Fibroblast of the aortic adventitia (primary cell): Measurements from ENCODE around the gene NUP98. TPM values are rescaled to one million over a fixed set of nuclear protein-coding genes. Genes with fewer than 3 reads are reported as not detected.

Source experiments
- DNase-seq: peaks from one replicate; pipeline ENCODE4 v3.0.0-alpha.2; 2010; ENCODE audit warnings: low read depth
- H3K4me3 ChIP-seq: 2 replicates; pipeline ENCODE4 v1.5.1; 2011; ENCODE audit warnings: low read depth, mild to moderate bottlenecking, control low read depth, low read length, moderate library complexity
- total RNA-seq: library from RNA; depleted of rRNA; stranded (reverse); fragments of >200 nt; gene quantifications from 2 replicates; pipeline ENCODE4 v1.2.3, GENCODE V29; 2012; ENCODE audit warnings: low replicate concordance
- TF ChIP-seq, protein P1 (sequence below): IDR thresholded peaks from 2 replicates; pipeline ENCODE4 v1.5.1; 2011; ENCODE audit warnings: mild to moderate bottlenecking, low read length, control low read depth, inconsistent platforms; ENCODE audit not compliant: insufficient read depth

Gene NUP98
- total RNA-seq, 1 donor = 123 TPM

DNA sequence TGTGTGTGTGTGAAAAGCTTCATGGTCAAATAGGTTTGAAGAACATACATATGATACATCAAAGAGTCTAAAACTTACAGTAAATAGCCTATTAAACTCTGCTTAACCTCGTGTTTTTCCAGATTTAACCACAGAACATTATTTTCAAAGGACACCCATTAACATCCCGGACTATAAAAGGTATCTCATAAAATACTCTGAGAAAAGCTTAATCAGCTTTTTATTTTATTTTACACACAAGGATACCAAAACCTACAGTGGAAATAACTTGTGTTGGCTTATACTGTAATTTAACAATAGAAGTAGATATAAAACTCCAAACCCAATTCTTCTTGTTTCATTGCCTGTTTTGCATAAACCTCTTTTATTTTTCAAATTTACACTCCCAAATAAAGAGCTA is 76.4 kb downstream of the NUP98 start:
- DNase-seq = no peak
- TF ChIP-seq, protein P1, sequence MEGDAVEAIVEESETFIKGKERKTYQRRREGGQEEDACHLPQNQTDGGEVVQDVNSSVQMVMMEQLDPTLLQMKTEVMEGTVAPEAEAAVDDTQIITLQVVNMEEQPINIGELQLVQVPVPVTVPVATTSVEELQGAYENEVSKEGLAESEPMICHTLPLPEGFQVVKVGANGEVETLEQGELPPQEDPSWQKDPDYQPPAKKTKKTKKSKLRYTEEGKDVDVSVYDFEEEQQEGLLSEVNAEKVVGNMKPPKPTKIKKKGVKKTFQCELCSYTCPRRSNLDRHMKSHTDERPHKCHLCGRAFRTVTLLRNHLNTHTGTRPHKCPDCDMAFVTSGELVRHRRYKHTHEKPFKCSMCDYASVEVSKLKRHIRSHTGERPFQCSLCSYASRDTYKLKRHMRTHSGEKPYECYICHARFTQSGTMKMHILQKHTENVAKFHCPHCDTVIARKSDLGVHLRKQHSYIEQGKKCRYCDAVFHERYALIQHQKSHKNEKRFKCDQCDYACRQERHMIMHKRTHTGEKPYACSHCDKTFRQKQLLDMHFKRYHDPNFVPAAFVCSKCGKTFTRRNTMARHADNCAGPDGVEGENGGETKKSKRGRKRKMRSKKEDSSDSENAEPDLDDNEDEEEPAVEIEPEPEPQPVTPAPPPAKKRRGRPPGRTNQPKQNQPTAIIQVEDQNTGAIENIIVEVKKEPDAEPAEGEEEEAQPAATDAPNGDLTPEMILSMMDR = no peak
- H3K4me3 ChIP-seq = no peak overlapping the region

GRCh38 chr11:3712274-3712673 is 85.1 kb downstream of the NUP98 start:
- no peak for DNase-seq
- no peak overlapping the region for H3K4me3 ChIP-seq
- TF ChIP-seq, protein P1 = no peak

GRCh38 chr11:3710485-3711259 is 86.7 kb downstream of the NUP98 start:
- TF ChIP-seq, protein P1 = no peak
- no peak for DNase-seq
- no peak overlapping the region for H3K4me3 ChIP-seq

- H3K4me3 ChIP-seq = no peak overlapping the region
- peak; percentile 25 for DNase-seq
- TF ChIP-seq, protein P1 = no peak
These were observed 87.4 kb downstream of the NUP98 start for GRCh38 chr11:3709977-3710376.

DNA sequence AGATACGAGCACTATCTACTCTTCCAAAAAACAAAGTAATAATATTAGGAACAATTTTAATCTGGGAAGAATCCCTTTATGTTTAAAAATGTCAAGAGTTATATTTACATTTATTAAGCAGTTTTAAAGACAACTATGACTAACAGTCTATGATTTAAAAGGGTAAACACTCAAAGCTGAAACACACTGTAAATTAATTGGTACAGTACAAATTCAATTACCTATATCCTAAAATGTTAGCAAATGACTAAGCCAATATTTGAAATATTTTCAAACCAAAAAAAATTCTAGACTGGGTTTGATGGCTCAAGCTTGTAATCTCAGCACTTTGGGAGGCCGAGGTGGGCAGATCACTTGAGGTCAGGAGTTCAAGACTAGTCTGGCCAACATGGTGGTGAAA is 90.2 kb downstream of the NUP98 start:
- no peak overlapping the region for H3K4me3 ChIP-seq
- no peak for DNase-seq
- TF ChIP-seq, protein P1 = no peak

GRCh38 chr11:3703383-3703782 is 94.0 kb downstream of the NUP98 start:
- DNase-seq = no peak
- H3K4me3 ChIP-seq = no peak overlapping the region
- TF ChIP-seq, protein P1 = no peak

DNA sequence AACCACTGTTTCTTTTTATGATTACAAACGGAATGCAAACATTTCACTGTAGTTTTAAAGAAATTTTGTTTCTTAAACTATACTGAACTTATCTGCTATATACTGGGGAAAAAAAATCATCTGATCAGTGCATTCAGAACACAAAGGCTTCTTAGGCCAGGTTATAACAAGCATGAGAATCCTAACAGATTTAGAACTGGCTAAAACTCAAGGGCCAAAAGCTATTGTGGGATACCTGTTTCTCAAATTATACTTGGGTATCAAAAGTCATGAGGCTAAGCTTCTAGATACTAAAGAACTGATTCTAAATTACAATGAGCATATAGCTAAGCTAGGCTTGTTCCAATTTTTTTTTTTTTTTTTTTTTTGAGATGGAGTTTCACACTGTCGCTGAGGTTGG is 96.4 kb downstream of the NUP98 start:
- DNase-seq = no peak
- TF ChIP-seq, protein P1 = no peak
- H3K4me3 ChIP-seq = no peak overlapping the region
